Stimulated activated CD4-positive, alpha-beta T cell treated with anti-CD3 and anti-CD28 coated beads, TNF-alpha, amount 100 ng/mL, for 1 hour (primary cell): ENCODE results near the gene UPB1.
"Not testable (repeated sequence)": the region's sequence is repeated elsewhere in the genome, so short reads cannot be mapped to it uniquely, and the experiment has no call there.

Experiments used
- DNase-seq, 3 donors: peaks; one replicate each; pipeline ENCODE4 v3.0.0-alpha.2; 2020; ENCODE audit warnings: low read depth in 3 of 3, low spot score in 1 of 3

The UPB1 gene

GRCh38 chr22:24529898-24530297, 34.8 kb downstream of the UPB1 start:
- DNase-seq = no peak

GRCh38 chr22:24530968-24531367, 35.8 kb downstream of the UPB1 start:
- DNase-seq = not testable (repeated sequence)

GRCh38 chr22:24532075-24532474, 36.9 kb downstream of the UPB1 start:
- DNase-seq = no peak

- DNase-seq = no peak
Measured at GRCh38 chr22:24535348-24535747, 40.2 kb downstream of the UPB1 start.

- no peak for DNase-seq
Measured at GRCh38 chr22:24536089-24536488, 41.0 kb downstream of the UPB1 start.

- DNase-seq = no peak
Measured at GRCh38 chr22:24540470-24540869, 45.3 kb downstream of the UPB1 start.

- no peak for DNase-seq
Measured at GRCh38 chr22:24541681-24542515, 46.8 kb downstream of the UPB1 start.

GRCh38 chr22:24542641-24543040, 47.5 kb downstream of the UPB1 start:
- DNase-seq = no peak

- DNase-seq = no peak
Measured at GRCh38 chr22:24543185-24543601, 48.1 kb downstream of the UPB1 start.

- DNase-seq = no peak
Measured at GRCh38 chr22:24543679-24544243, 48.6 kb downstream of the UPB1 start.

- no peak for DNase-seq
Measured at GRCh38 chr22:24548812-24549211, 53.7 kb downstream of the UPB1 start.

GRCh38 chr22:24550028-24550901, 55.1 kb downstream of the UPB1 start:
- no peak for DNase-seq

- DNase-seq = no peak
Measured at GRCh38 chr22:24550902-24551435, 55.8 kb downstream of the UPB1 start.

GRCh38 chr22:24552503-24553286, 57.6 kb downstream of the UPB1 start:
- DNase-seq = not testable (repeated sequence)

- no peak for DNase-seq
Measured at GRCh38 chr22:24553597-24554312, 58.6 kb downstream of the UPB1 start.

- DNase-seq = peak in 1 of 3 donors; percentile 14
Measured at GRCh38 chr22:24554313-24555164, 59.4 kb downstream of the UPB1 start, which contains the start of gene GUCD1. TSS of gene GUCD1 (minus strand) at chr22:24555138. CDS start at chr22:24554991, 147 bp downstream.

- peak; percentile 99 to 100 (median 99) for DNase-seq
Measured at GRCh38 chr22:24555165-24556039, 60.3 kb downstream of the UPB1 start, which contains the start of gene SNRPD3. TSS of gene SNRPD3 (plus strand) at chr22:24555999. CDS start at chr22:24557675, 1,676 bp downstream.

GRCh38 chr22:24559471-24559870, 64.3 kb downstream of the UPB1 start:
- DNase-seq = no peak
